NCI-H2081 treated with DMSO at 0.1 percent for 48 hours (cell line): ENCODE results near the gene TOP2A.
"Not testable (repeated sequence)": the region's sequence is repeated elsewhere in the genome, so short reads cannot be mapped to it uniquely, and the experiment has no call there.

Source experiments
- DNase-seq: peaks from one replicate; lab custom pipeline; 2025; lab: John Stamatoyannopoulos, UW

TOP2A gene

DNA sequence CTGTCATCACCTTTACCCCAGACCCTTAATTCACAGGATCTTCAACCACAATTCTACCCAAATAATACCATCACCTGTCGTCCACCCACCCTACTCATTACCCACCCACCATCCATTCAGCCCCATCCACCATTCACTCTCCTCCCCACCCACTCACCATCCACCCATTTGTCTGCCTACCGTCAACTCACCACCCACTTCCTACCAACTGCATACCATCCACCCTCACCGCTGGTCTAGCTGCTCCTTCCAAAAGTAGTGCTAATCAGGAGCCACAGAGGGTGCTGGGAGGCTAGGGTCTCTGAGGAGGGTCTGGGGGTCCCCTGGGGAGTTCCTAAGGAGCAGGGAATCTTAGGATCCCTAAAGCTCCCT, 13.5 kb upstream of the TOP2A start:
- no peak for DNase-seq

DNA sequence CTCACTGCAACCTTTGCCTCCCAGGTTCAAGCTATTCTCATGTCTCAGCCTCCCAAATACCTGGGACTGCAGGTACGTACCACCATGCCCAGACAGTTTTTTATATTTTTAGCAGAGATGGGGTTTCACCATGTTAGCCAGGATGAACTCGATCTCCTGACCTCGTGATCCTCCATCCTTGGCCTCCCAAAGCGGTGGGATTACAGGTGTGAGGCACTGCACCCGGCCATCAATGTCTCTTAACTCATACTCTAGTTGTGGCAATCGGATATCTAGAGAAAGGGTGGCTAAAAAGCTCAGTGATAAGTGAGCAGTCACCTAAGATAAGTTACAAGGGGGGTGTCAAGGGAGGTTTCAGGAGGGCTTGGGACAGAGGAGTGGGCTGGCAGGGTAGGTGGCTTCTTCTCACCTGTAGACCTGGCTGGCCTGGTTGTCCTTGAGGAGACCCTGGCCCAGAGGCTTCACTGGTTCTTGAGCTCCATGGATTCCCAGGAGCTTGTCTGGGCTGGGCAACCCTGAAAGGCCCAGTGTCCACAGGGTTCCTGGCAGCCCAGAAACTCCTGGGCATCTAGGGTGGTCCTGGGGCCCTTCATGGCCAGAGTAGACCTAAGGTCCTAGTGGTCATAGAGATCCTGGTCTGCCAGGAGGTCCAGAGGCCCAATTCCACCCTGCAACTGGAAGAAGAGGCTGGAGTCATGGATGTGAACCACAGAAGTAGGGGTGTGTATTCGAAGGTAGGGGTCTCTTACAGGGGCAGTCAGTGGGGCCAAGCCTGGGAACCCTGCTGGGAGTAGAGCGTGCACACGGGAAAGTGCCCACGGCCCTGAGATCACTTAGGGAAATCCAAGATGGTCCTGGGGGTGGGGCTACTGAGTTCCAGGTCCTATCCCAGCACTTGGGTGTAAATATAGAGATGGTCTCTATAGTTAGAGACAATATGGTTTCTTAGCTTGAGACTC, 12.9 kb upstream of the TOP2A start:
- no peak for DNase-seq

DNA sequence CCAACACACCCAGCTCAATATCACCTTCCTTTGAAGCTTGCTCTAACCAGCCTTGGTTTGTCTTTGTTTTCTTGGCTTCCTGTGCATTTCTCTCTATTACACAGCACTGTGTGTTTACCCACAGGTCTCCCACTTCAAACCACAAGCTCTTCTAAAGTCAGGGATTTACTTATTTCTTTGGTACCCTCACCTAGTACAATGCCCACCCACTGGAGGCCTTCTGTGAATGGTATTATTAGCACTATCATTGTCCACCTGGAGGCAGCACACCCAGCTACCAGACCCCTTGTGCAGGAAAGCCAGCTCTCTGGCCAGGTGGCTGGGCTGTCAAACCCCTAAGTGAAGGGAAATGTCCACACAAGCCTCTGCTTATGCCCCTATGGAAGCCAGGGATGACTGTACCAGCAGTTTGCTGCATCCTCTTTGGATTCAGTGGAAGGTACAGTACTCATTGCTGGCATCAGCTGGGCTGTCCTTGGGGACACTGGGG, 9.4 kb upstream of the TOP2A start:
- no peak for DNase-seq

DNA sequence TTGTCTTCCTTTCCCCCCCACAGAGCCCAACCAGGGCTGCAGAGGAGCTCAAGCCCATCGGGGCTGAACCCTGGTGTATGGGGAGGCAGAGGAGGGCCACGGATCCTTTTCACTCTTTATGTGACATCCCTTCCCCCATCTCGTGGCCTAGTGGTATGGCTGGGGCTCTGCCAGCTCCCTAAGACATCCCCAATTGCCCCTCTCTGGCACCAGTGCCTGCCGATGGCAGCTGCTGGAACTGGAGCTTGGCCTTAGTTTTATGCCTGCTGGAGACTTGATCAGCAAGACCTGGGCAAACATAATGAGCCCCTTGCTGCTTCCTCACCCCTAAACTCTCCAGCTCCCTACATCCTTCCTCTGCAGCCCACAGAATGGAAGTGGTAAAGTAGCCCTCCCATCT, 8.0 kb upstream of the TOP2A start:
- DNase-seq, result no peak

DNA sequence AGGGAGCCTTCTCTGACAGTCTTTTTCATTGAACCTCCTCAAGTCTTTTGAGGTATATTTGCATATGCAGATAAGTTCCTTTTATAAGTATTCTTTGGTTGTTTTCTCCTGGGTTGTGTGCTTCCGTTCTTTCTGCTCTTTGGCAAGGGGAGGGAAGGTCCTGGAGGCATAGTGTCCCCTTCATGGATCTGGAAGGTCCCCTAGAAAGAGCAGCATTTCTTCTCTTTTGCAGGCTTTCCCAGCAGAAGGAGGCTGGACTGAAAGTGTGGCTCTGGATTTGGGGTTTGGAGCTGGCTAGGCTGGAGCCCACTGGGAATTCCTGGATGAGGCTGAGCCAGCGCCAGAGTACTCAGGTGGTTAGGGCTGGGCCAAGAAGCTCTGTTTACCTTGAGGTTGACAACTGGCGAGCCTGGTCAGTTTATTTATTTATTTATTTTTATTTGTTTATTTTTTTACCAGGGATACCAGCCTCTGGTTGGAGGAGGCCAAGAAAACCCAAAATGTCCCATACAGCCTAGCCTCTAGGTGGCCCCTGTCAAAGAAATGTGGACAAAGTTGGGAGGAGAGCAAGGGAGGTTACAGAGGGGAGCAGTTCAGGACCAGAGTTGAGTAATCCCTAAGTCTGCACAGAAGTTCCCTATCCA, 5.4 kb upstream of the TOP2A start:
- no peak for DNase-seq

DNA sequence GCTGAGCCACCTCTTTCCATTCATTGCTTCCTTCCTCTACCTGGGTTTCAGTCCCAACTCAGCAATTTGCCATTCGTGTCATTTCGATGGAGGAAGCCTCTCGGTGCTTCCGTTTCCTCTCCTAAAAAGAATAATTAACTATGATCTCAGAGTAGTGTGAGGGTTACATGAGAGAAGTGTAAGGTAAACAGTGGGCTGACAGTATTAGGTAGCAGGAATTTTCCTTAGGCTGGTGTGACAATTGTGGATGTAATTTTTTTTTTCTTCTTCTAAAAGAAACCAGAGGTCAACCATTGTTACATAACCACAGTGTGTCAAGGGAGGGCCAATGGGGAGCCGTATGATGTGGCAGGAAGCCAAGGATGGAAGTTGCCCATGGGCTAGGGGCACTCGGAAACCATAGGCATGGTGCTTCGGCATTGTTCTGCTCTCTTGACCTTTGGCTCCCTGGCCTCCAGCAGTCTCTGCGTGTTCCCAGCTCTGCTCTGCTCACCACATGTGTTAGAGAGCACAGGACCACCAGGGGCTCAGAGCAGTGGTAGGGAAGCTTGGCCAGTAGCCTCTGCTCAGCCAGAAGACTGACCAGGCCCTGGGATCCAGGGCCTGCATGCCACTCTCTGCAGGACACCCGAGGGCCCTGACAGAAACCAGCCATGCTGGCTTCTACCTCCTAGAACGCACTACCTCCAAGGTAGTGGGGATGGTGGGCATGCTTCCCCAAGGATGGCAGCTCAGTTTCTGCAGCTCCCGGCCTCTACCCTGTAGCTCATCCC, 2.0 kb upstream of the TOP2A start:
- no peak for DNase-seq

DNA sequence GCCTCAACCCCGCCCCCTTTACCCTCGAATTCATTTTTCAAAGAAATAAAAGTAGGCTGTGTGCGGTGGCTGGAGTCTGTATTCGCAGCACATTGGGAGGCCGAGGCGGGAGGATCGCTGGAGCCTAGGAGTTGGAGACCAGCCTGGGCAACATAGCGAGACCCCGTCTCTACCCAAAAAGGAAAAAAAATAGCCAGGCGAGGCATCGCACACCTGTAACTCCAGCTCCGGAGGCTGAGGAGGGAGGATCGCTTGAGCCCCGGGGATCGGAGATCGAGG, 671 bp upstream of the TOP2A start:
- DNase-seq, result no peak

DNA sequence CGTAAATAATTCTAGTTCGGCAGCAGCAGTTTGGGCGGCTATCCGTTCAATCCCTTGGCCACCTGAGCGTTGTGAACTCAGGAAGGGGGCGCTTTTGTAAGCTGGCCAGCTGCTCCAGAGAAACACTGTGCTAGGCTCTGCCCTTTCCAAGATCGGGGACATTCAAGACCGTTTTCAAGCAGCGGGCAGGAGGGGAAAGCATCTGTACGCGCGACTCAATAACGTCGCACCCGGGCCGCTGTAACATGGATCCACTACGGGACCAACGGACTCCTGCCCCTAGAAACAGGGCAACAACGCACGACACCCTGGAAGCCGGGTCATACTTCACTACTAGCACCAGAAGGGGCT, 463 bp downstream of the TOP2A start:
- no peak for DNase-seq

DNA sequence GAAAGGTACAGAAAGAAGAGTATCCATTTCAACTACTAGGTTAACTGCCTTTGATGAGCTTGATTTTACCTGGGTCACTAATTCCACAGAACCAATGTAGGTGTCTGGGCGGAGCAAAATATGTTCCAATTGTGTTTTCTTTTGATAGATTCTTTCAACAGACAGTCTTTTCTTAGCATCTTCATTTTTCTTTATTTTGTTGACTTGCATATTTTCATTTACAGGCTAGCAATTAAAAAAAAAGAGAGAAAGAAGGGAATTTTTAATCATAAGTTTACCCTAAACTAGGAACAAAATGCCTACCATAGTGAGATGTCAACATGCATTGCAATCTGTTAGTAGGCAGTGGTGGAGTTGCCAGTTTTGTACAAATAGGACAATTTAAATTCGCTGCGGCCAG, 1.0 kb downstream of the TOP2A start:
- no peak for DNase-seq

DNA sequence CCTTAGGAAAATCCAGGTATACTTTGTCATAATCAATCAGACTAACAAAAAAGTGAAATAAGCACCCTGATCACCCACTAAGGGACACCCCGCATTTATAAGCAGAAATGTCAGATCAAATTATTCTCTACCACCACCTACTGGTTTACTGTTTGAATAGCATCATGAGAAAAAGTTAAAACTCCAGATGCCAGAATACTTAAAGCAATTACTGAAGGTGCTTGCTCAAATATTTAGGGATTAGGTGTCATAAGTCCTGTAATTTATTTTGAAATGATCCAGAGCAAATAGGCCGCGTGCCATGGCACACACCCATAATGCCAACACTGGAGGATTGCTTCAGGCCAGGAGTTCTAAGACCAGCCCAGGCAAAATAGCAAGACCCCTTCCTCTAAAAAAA, 2.3 kb downstream of the TOP2A start:
- DNase-seq, result no peak

DNA sequence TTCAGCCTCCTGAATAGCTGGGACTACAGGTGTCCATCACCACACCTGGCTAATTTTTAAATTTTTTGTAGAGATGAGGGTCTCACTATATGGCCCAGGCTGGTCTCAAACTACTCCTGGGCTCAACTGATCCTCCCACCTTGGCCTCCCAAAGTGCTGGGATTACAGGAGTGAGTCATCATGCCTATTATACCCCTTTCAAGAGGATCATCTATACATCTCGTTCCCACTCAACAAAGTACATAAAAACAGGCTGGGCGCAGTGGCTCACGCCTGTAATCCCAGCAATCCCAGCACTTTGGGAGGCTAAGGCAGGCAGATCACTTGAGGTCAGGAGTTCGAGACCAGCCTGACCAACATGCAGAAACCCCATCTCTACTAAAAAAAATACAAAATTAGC, 3.4 kb downstream of the TOP2A start:
- DNase-seq, result not testable (repeated sequence)

DNA sequence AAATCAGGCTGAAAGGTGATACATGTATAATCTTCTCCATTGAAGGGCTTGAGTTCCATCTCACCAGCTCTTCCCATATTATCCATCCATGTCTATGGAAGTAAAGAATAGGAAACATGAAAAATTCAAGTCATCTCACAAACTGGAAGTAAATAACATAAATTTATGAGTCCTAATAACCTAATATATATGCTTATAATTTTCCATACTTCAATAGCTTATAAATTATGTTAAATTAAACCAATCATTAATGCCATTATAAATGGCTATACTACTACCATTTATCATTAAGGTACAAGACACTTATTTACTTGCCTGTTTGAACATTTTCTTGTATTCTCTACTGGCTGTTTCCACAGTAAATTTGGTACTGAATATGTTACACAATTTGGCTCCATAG, 4.8 kb downstream of the TOP2A start:
- DNase-seq, result no peak

DNA sequence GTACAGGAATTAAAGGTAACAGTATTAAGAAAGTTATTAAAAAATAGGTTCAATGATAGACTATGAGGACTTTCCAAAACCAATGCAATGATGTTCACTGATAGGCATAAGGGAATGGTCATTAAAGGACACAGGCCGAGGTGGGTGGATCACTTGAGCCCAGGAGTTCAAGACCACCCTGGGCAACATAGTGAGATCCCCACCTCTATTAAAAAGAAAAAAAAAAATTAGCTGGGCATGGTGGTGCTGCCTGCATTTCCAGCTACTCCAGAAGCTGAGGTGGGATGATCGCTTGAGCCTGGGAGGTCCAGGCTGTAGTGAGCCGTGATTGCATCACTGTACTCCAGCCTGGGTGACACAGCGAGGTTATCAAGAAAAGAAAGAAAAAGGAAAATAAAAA, 5.9 kb downstream of the TOP2A start:
- DNase-seq, result no peak

DNA sequence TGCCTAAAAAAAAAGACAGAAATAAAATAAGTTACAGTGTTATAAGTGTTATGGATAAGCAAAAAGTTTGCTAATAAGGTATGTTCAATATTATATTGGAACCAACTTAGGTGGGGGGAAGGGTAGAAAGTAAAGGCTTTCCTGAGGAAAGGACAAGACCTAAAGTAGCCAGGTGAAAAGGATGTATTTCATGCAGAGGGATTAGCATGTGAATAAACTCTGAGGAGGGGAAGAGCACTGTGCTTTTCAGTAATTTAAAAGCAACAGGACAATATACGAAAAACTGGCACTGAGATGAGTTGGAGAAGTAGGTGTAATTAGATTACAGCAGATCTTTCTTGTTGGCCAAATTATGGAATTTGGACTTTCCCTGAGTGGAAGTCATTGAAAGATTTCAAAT, 7.6 kb downstream of the TOP2A start:
- no peak for DNase-seq

DNA sequence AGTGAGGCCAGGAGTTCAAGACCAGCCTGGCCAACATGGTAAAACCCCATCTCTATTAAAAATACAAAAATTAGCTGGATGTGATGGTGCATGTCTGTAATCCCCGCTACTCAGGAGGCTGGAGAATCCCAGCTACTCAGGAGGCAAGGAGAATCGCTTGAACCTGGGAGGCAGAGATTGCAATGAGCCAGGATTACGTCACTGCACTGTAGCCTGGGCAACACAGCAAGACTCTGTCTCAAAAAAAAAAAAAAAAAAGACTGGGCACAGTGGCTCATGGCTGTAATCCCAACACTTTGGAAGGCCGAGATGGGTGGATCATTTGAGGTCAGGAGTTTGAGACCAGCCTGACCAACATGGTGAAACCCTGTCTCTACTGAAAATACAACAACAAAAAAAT, 8.2 kb downstream of the TOP2A start:
- not testable (repeated sequence) for DNase-seq

DNA sequence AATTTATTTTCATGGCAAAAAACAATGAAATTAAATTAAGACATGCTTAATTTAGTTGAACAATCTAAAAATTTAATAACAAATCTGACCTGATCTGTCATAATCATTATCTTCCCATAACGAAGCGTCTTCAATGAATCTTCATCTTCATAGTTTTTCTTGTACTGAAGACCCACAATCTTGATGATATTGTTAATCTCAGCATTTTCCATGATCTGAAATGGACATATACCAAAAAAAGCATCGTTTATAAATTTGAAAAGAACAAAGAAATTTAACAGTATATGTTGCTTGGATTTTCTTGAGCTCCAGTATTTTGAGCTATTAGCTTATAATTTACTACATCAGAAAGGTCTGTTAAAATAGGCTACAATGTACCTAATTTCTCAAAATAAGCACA, 10.2 kb downstream of the TOP2A start:
- no peak for DNase-seq

DNA sequence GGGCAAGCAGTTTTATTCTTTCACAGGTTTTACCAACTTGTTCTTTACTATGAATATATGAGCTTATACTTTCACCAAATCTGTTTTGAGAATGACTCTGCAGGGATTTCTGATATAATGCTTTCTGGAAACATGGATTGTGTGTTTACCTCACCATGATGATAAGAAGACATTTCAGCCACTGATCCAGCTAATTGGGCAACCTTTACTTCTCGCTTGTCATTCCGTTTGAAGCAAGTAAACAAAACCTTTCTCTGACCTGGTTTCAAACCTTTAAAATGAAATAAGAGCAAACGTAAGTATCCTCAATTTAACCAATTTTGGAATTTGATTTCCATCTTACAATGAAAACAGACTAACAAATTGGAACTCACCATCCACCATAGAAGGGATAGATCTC, 13.7 kb downstream of the TOP2A start:
- DNase-seq, result no peak

DNA sequence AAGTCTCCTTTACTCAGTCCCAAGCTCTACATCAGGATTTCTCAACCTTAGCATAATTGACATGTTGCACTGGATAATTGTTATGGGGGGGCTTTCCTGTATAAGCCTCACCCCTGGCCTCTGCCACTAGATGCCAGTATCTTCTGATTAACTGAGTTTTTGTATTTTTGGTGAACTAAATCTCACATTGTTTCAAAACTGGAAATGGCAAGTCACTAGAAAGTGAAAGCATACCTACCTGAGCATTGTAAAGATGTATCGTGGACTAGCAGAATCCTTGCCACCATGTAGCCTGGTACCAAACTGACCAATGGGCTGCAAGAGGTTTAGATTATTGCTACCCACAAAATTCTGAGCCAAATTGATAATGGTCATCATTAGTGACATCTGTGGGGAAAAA, 15.0 kb downstream of the TOP2A start:
- DNase-seq, result no peak

DNA sequence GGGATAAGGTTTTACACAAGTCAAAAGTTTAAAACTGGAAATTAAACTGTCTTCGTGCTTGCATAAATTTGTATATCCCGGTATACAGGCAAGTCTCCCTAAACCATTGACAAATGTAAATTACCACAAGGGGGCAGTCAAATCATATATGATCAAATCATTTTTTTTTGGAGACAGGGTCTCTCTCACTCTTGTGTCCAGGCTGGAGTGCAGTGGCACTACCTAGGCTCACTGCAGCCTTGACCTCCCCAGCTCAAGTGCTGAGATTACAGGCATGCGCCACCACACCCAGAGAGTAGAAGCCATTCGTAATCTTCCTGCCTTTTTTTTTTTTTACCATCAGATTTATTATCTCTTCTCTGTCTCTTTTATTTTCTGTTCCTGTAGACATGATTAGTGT, 18.5 kb downstream of the TOP2A start:
- DNase-seq, result no peak

DNA sequence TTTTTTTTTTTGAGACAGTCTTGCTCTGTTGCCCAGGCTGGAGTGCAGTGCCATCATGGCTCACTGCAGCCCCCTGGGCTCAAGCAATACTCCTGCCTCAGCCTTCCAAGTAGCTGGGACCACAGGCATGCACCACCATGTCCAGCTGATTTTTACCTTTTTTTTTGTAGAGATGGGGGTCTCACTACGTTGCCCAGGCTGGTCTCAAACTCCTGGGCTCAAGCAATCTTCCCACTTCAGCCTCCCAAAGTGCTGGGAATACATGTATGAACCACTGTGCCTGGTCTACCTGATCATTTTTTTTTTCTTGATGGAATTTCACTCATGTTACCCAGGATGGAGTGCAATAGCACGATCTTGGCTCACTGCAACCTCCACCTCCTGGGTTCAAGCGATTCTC, 31.1 kb downstream of the TOP2A start:
- not testable (repeated sequence) for DNase-seq

DNA sequence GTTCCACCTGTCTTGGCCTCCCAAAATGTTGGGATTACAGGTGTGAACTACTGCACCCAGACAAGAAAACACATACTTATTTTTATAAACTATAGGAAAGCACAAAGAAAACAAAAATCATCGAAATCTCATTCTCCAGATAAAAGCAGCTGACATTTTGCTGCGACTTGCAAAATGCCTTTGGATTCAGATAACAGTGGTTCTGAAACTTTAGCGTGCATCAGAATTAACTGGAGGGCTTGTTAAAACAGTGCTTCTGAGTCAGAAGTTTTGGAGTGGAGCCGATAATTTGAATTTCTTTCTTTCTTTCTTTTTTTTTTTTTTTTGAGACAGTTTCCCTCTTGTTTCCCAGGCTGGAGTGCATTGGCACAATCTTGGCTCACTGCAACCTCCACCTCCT, 35.4 kb downstream of the TOP2A start:
- no peak for DNase-seq

DNA sequence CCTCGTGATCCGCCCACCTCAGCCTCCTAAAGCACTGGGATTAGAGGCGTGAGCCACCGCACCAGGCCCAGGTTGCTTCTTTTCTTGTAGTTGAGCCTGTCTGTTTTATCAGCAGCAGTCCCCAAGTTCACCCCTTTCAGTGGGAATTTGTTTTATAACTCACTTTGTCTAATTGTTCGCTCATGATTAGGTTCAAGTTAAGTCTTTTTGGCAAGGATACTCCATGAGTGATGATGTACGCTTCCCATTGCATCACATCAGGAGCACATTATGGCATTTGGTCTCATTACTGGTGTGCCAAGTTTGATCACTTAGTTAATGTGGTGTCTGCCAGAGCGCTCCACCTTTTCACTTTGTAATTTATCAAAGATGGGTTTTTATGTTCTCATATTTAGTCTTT, 38.7 kb downstream of the TOP2A start:
- no peak for DNase-seq

DNA sequence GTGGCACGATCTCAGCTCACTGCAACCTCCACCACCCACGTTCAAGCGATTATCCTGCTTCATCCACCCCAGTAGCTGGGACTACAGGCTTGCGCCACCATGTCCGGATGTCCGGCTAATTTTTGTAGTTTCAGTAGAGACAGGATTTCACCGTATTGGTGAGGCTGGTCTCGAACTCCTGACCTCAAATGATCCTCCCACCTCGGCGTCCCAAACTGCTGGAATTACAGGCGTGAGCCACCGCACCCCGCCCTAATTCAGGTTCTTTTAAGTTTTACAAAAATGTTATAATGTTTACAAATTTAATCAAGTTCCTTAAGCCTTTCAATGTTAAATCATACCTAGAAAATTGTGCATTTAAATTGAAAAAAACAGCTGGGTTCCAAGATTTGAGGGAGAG, 39.9 kb downstream of the TOP2A start:
- DNase-seq, result no peak
